A549 (cell line): ENCODE data around the gene FBXO31. TPM values are rescaled to one million over a fixed set of nuclear protein-coding genes. Genes with fewer than 3 reads are reported as not detected.
"Not testable (repeated sequence)": the region's sequence is repeated elsewhere in the genome, so short reads cannot be mapped to it uniquely, and the experiment has no call there.

Experiments used
- ATAC-seq, 2 experiments: fragments of 200-7000 bp in 1 of 2; fragments of >200 bp in 1 of 2; cut with Nextera tagmentation in 1 of 2; cut with Tn5 transposase in 1 of 2; 3 replicates each; pipeline versions ENCODE4 v1.8.0 to v1.9.1; 2018 to 2020; ENCODE audit warnings: mild to moderate bottlenecking in 1 of 2, moderate library complexity in 1 of 2
- CTCF ChIA-PET: fragments of 300-600 bp; sonication (Branson Sonifier 250); formaldehyde crosslinking; extraction: SDS; loops from one replicate; lab custom pipeline; 2021; ENCODE audit warnings: antibody characterized with exemption, inconsistent platforms; lab: Yijun Ruan, JAX
- POLR2A ChIA-PET: fragments of 350-600 bp; formaldehyde crosslinking; extraction: SDS; loops from one replicate; lab custom pipeline; 2021; ENCODE audit warnings: antibody characterized with exemption, inconsistent platforms; lab: Yijun Ruan, JAX
- DNase-seq, 2 experiments: peaks; one replicate each; pipeline versions ENCODE4 v3.0.0 to v3.0.0-alpha.2; 2011 to 2016; ENCODE audit warnings: low read depth in 1 of 2, low spot score in 1 of 2
- FAIRE-seq: peaks from 2 replicates; lab custom pipeline; 2011; peaks lifted over from hg19 to GRCh38; lab: Jason Lieb, UNC
- H3K27ac ChIP-seq, 2 experiments: fragments of >200 bp; sonication (Bioruptor Twin); formaldehyde crosslinking; 3 replicates each; pipeline ENCODE4 v1.5.1; 2016 to 2017
- H3K4me1 ChIP-seq: fragments of >200 bp; sonication (Bioruptor Twin); formaldehyde crosslinking; 3 replicates; pipeline ENCODE4 v1.6.1; 2016
- H3K4me2 ChIP-seq: fragments of >200 bp; sonication (Bioruptor Twin); formaldehyde crosslinking; 3 replicates; pipeline ENCODE4 v1.6.1; 2016
- H3K4me3 ChIP-seq: fragments of >200 bp; sonication (Bioruptor Twin); formaldehyde crosslinking; 3 replicates; pipeline ENCODE4 v1.5.1; 2016
- H3K9me3 ChIP-seq: fragments of >200 bp; sonication (Bioruptor Twin); formaldehyde crosslinking; 3 replicates; pipeline ENCODE4 v1.6.1; 2016
- ATOH8 ChIP-seq: fragments of 250-450 bp; sonication (Bioruptor Pico); IDR thresholded peaks from 2 replicates; pipeline ENCODE4 v1.5.0; 2020; ENCODE audit warnings: low read depth, mild to moderate bottlenecking, moderate library complexity
- BCL3 ChIP-seq: fragments of >200 bp; sonication (Bioruptor Twin); formaldehyde crosslinking; IDR thresholded peaks from 3 replicates; pipeline ENCODE4 v1.6.1; 2016
- CBX2 ChIP-seq: fragments of 200-600 bp; sonication (generic); IDR thresholded peaks from 2 replicates; pipeline ENCODE4 v1.6.1; 2016; ENCODE audit warnings: low read depth, mild to moderate bottlenecking, borderline replicate concordance
- CEBPB ChIP-seq, 2 experiments: fragments of >200 bp in 1 of 2; sonication (Bioruptor Twin) in 1 of 2; formaldehyde crosslinking in 1 of 2; IDR thresholded peaks; 2 replicates each; pipeline ENCODE4 v1.6.1; 2012 to 2016
- CHD4 ChIP-seq: fragments of 200-600 bp; sonication (generic); IDR thresholded peaks from 2 replicates; pipeline ENCODE4 v1.6.1; 2016; ENCODE audit warnings: antibody characterized with exemption, mild to moderate bottlenecking, borderline replicate concordance
- EHF ChIP-seq: fragments of 250-450 bp; sonication (Bioruptor Pico); IDR thresholded peaks from 2 replicates; pipeline ENCODE4 v1.5.0; 2020; ENCODE audit warnings: mild to moderate bottlenecking
- FOSL2 ChIP-seq, 2 experiments: fragments of 450-650 bp in 1 of 2; fragments of >200 bp in 1 of 2; sonication (Bioruptor Twin) in 1 of 2; formaldehyde crosslinking; IDR thresholded peaks; 2 replicates each; pipeline versions ENCODE4 v1.5.0 to v1.6.1; 2016 to 2020; ENCODE audit warnings: mild to moderate bottlenecking in 1 of 2, moderate library complexity in 1 of 2
- HDAC2 ChIP-seq: fragments of 200-600 bp; sonication (generic); IDR thresholded peaks from 2 replicates; pipeline ENCODE4 v1.6.1; 2016
- HMGXB4 ChIP-seq: fragments of 250-450 bp; sonication (Bioruptor Pico); IDR thresholded peaks from 2 replicates; pipeline ENCODE4 v1.5.0; 2021; ENCODE audit warnings: mild to moderate bottlenecking, moderate library complexity, borderline replicate concordance
- JUN ChIP-seq, 2 experiments: fragments of >200 bp; sonication (Bioruptor Twin); formaldehyde crosslinking; IDR thresholded peaks; 2 replicates in 1 of 2; 3 replicates in 1 of 2; pipeline ENCODE4 v1.6.1; 2016 to 2017
- JUNB ChIP-seq: fragments of >200 bp; sonication (Bioruptor Twin); formaldehyde crosslinking; IDR thresholded peaks from 2 replicates; pipeline ENCODE4 v1.6.1; 2016
- MAX ChIP-seq: IDR thresholded peaks from 2 replicates; pipeline ENCODE4 v1.6.1; 2012
- MAZ ChIP-seq: fragments of 150-350 bp; IDR thresholded peaks from 2 replicates; pipeline ENCODE4 v1.6.1; 2014; ENCODE audit warnings: antibody characterized with exemption, low read depth, low read length, borderline replicate concordance
- PHF8 ChIP-seq: fragments of 200-600 bp; sonication (generic); IDR thresholded peaks from 2 replicates; pipeline ENCODE4 v1.6.1; 2016; ENCODE audit warnings: low read depth, mild to moderate bottlenecking, antibody characterized with exemption, moderate library complexity, borderline replicate concordance
- POLR2A ChIP-seq: IDR thresholded peaks from 2 replicates; pipeline ENCODE4 v1.6.1; 2012; ENCODE audit warnings: mild to moderate bottlenecking, low read length
- RAD21 ChIP-seq, 2 experiments: fragments of >200 bp in 1 of 2; sonication (Bioruptor Twin) in 1 of 2; formaldehyde crosslinking in 1 of 2; IDR thresholded peaks in 1 of 2; conservative IDR thresholded peaks in 1 of 2; 2 replicates in 1 of 2; 3 replicates in 1 of 2; pipeline ENCODE4 v1.6.1; 2012 to 2018; ENCODE audit warnings: inconsistent platforms in 1 of 2
- RARB ChIP-seq: fragments of 250-450 bp; sonication (Bioruptor Pico); IDR thresholded peaks from 2 replicates; pipeline ENCODE4 v1.8.0; 2021; ENCODE audit warnings: mild to moderate bottlenecking, moderate library complexity
- RCOR1 ChIP-seq: fragments of 150-350 bp; IDR thresholded peaks from 2 replicates; pipeline ENCODE4 v1.6.1; 2014; ENCODE audit warnings: antibody characterized with exemption, low read length, low read depth
- REST ChIP-seq: fragments of 200-600 bp; sonication (generic); IDR thresholded peaks from 2 replicates; pipeline ENCODE4 v1.6.1; 2016; ENCODE audit warnings: antibody characterized with exemption, mild to moderate bottlenecking, moderate library complexity
- RNF2 ChIP-seq: fragments of 200-600 bp; sonication (generic); IDR thresholded peaks from 2 replicates; pipeline ENCODE4 v1.6.1; 2016; ENCODE audit warnings: low read depth, mild to moderate bottlenecking, antibody characterized with exemption, moderate library complexity, borderline replicate concordance
- SMC3 ChIP-seq: fragments of >200 bp; sonication (Bioruptor Twin); formaldehyde crosslinking; IDR thresholded peaks from 3 replicates; pipeline ENCODE4 v1.6.1; 2018; ENCODE audit warnings: inconsistent platforms
- SREBF2 ChIP-seq: fragments of 450-650 bp; IDR thresholded peaks from 2 replicates; pipeline ENCODE4 v1.6.1; 2014; ENCODE audit warnings: mild to moderate bottlenecking, moderate library complexity
- ZC3H11A ChIP-seq: fragments of 450-650 bp; IDR thresholded peaks from 2 replicates; pipeline ENCODE4 v1.6.1; 2014; ENCODE audit warnings: antibody characterized with exemption, mild to moderate bottlenecking
- WGBS: methylation state at CpG from one replicate; pipeline ENCODE4 v1.1.6; 2017; ENCODE audit errors: missing lambda C conversion rate; 5-methylcytosine and 5-hydroxymethylcytosine counted together
- polyA plus RNA-seq, 4 experiments: library from polyadenylated mRNA; depleted of rRNA in 3 of 4; stranded (reverse); fragments of >200 nt; fragmentation: RNase III in 1 of 4; extraction: RNeasy Plus Mini Kit Qiagen cat#74134 plus additional on column Dnase treatment in 1 of 4; gene quantifications; 2 replicates in 3 of 4; 3 replicates in 1 of 4; pipeline ENCODE4 v1.2.3, GENCODE V29; 2011 to 2017

Gene FBXO31
- polyA plus RNA-seq, 2 of the 4 experiments (the other 2 are of a cell fraction), result 10.5 to 11.1 TPM

GRCh38 chr16:87342504-87342903 is 41.1 kb downstream of the FBXO31 start:
- CTCF ChIA-PET, result interaction anchor here (0.8 to 3.5 kb wide), 2 partner anchors 11 to 18 kb away, joined by 3 to 11 read pairs; no protein-coding TSS in a partner anchor
- no peak for DNase-seq
- no peak for FAIRE-seq
- no peaks in the 10 kb centered on the region for H3K9me3 ChIP-seq
- no peaks in the 10 kb centered on the region for H3K4me1 ChIP-seq
- no peak overlapping the region for H3K27ac ChIP-seq
- 94% methylated on average over 18 of the region's 20 CpGs for WGBS
- TF ChIP-seq HMGXB4 (no peak), SMC3 (no peak), RAD21 (conservative IDR thresholded peaks at IDR 0.05 in 1 of 2, IDR thresholded peaks at IDR 0.05 in 1 of 2) (no peak), HDAC2 (no peak), MAX (no peak), RCOR1 (no peak), ZC3H11A (no peak), MAZ (no peak), CEBPB (IDR thresholded peaks at IDR 0.05) (no peak), JUNB (no peak), BCL3 (no peak), CHD4 (no peak), RARB (CRISPR knock-in tag) (no peak), SREBF2 (no peak), CBX2 (no peak), RNF2 (no peak), ATOH8 (no peak), PHF8 (no peak), REST (no peak)
- H3K4me2 ChIP-seq, result no peak overlapping the region
- POLR2A ChIA-PET, result no interaction called here
- no peak for ATAC-seq
- no peak overlapping the region for H3K4me3 ChIP-seq

- ChIA-PET CTCF (interaction anchor here (0.8 to 3.5 kb wide), 5 partner anchors 9 to 775 kb away, joined by 3 to 11 read pairs (median 5); no protein-coding TSS in a partner anchor), POLR2A (no interaction called here)
- H3K4me1 ChIP-seq, result no peaks in the 10 kb centered on the region
- TF ChIP-seq EHF (CRISPR knock-in tag) (no peak), ATOH8 (no peak), RCOR1 (no peak), POLR2A (no peak), FOSL2 (IDR thresholded peaks at IDR 0.05) (no peak), FOSL2 (CRISPR knock-in tag; IDR thresholded peaks at IDR 0.05) (no peak), PHF8 (no peak), JUN (IDR thresholded peaks at IDR 0.05) (no peak), MAZ (no peak), HDAC2 (no peak)
- no peaks in the 10 kb centered on the region for H3K9me3 ChIP-seq
- DNase-seq (no peak), FAIRE-seq (no peak), ATAC-seq (no peak)
- no peak overlapping the region for H3K27ac ChIP-seq
- no peak overlapping the region for H3K4me3 ChIP-seq
- H3K4me2 ChIP-seq, result no peak overlapping the region
- WGBS, result 92% methylated on average over 5 of the region's 5 CpGs
These were observed 43.4 kb downstream of the FBXO31 start for GRCh38 chr16:87340198-87340597.

GRCh38 chr16:87339724-87340105 is 43.9 kb downstream of the FBXO31 start:
- WGBS, result 94% methylated on average over 11 of the region's 11 CpGs
- POLR2A ChIA-PET, DNase-seq, H3K27ac ChIP-seq, FAIRE-seq, H3K4me1 ChIP-seq, ATAC-seq, H3K4me2 ChIP-seq, H3K9me3 ChIP-seq, H3K4me3 ChIP-seq: not testable (repeated sequence)
- CTCF ChIA-PET, result interaction anchor here (0.8 to 3.5 kb wide), 4 partner anchors 8 to 775 kb away, joined by 3 to 11 read pairs (median 4); no protein-coding TSS in a partner anchor
